COLO668 (cell line): ENCODE data around the gene GPR157.
A peak's percentile ranks its signal among the peaks of the same experiment; 100 is the strongest.
"Not testable (repeated sequence)": the region's sequence is repeated elsewhere in the genome, so short reads cannot be mapped to it uniquely, and the experiment has no call there.

Source experiments
- DNase-seq: peaks from one replicate; lab custom pipeline; 2025; ENCODE audit not compliant: unreplicated experiment; lab: John Stamatoyannopoulos, UW

Gene GPR157

DNA sequence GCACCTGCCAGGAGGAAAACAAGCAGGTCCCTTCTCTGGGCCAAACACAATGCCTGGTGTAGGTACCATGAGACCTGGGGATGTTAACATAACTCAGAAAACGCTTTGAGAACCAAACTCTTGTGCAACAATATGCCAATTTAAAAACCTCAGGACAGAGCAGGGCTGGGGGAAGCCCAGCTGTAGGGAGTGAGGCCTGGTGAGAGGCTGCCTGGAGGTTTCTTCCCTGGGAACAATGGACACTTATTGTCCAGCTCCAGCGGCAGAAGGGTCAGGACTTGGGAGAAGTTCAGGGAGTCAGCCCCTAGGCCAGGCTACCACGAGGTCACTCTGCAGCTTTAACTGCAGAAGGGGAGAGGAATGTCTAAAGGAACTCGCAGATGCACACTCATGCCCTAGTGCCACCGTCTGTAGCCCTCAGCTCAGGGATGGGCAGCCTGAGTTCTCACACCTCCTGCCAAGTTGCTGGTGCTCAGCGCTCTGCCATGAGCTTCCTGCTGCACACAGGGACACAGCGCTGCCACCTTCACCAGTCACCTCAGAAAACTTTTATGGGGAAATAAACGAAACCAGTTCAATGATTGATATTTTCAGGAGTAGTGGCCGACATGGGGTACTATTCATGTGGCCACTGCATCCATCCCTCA lies 8.5 kb downstream of the GPR157 start:
- DNase-seq, result no peak

GRCh38 chr1:9119745-9120144 lies 9.2 kb downstream of the GPR157 start:
- no peak for DNase-seq

DNA sequence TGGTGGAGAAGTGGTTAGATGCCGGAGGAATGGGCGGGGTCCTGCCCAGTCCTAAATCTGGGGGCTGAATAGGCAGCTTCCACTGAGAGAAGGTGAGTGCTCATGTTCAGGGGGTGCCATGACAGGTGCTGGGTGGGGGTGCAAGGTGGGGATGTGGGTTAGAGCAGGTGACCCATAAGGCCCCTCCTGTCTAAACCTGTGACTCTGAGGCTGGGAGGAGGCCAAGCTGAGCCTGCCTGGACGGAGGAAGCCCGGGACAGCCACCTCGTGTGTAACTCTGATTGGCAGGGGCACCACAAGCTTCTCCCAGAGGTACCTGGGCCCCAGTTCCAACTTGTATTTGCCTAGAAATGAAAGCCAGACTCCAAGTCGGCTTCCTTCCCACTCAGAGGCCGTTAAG lies 10.7 kb downstream of the GPR157 start:
- no peak for DNase-seq

GRCh38 chr1:9115351-9116205 lies 13.3 kb downstream of the GPR157 start:
- DNase-seq, result no peak

- DNase-seq, result peak; percentile 85
These were observed 15.7 kb downstream of the GPR157 start for GRCh38 chr1:9112961-9113880.

GRCh38 chr1:9111957-9112356 lies 16.9 kb downstream of the GPR157 start:
- DNase-seq, result peak; percentile 26

GRCh38 chr1:9111357-9111691 lies 17.6 kb downstream of the GPR157 start:
- DNase-seq, result no peak

- DNase-seq, result peak; percentile 93
These were observed 18.1 kb downstream of the GPR157 start for GRCh38 chr1:9110669-9111356.

- DNase-seq, result no peak
These were observed 20.7 kb downstream of the GPR157 start for GRCh38 chr1:9108056-9108665.

GRCh38 chr1:9107136-9107535 lies 21.8 kb downstream of the GPR157 start:
- DNase-seq, result no peak

GRCh38 chr1:9106286-9106685 lies 22.6 kb downstream of the GPR157 start:
- no peak for DNase-seq

DNA sequence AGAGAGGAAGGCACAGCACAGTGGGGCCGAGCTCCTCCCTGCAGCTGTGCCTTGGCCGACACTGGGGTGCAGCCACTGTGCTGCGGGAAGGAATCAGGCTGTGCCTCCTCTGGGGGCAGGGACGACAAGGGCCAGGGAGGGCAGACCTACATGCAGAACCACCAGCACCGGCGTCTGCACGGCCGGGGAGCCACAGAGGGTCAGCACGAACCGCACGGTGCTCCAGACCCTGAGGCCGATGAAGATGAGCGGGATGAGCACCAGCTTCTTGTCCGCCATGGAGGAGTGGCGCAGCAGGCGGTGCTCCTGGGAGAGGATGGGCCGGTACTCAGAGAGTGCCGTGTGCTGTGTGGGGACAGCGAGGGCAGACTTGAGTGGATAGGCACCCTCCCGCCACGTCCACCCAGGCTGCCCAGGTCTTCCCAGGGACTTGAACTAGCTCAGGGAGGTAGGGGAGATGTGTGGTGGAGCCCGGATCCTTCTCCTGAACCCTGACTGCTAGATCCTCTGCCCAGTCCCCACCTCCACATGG lies 23.5 kb downstream of the GPR157 start:
- no peak for DNase-seq

DNA sequence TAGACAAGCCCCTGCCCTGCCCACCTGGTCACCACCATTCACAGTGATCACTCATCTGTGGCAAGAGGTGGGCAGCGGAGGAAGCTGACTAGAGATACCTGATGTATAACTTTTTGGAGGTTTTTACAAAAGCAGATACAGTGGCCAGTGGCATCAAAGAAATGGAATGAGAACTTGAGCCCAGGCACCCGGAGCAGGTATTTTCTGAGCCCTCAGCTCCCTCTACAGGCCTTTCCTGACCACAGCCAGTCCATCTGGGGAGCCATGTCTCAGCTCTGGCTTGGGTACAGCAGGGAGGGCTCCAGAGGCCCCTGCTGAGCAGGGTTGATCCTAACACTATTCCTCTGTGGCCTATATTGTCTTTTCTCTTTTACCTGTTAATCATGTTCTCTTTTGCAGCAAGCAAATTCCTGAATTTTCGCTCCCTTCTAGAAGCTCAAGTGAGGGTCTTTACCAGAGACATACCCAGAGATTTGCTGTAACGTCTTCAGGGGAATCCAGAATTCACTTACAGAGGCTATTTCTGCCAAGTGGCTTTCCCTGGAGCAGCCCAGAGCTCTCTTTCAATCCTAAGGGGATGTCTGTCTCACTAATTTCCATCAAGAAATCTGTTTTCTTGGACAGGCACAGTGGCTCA lies 27.3 kb downstream of the GPR157 start:
- DNase-seq, result peak; percentile 76

DNA sequence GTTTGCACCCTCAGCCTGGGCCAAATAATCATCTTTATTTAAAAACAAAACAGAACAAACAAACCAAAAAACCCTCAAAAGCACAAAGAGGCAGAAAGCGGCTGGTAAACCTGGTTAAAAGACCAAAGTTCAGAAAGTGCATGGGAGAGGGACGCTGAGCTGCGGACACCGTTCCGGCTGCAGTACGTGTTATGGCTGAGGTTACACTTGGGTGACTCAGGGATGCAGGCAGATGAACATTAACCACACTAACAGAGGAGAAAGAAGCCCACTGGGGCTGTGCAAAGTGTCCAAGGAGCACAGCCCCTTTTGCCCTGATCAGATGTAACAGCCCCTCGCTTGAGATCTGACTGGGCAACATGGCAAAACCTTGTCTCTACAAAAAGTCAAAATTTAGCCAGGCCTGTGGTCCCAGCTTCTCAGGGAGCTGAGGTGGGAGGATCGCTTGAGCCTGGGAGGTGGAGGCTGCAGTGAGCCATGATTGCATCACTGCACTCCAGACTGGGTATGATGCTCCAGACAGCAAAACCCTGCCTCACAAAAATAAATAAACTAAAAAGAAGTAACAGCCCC lies 28.3 kb downstream of the GPR157 start:
- no peak for DNase-seq

DNA sequence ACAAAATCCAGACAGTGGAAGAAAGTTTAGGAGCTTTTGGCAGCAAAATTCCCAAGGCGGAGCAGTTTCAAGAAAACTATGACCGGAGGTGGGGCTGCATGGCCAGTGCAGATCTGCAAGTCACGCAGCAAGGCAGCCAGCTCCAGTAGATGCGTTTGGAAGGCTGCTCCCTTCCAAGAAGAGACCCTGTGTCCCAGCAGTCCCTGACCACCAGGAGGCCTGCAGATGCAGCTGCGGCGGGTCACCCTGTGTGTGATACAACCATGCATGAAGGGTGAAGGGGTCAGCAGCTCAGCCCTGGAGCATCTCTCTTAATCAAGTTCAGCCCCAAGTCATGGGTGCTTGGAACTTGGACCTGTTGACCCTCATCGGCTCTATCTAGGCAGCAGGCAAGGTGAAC lies 29.3 kb downstream of the GPR157 start:
- no peak for DNase-seq

DNA sequence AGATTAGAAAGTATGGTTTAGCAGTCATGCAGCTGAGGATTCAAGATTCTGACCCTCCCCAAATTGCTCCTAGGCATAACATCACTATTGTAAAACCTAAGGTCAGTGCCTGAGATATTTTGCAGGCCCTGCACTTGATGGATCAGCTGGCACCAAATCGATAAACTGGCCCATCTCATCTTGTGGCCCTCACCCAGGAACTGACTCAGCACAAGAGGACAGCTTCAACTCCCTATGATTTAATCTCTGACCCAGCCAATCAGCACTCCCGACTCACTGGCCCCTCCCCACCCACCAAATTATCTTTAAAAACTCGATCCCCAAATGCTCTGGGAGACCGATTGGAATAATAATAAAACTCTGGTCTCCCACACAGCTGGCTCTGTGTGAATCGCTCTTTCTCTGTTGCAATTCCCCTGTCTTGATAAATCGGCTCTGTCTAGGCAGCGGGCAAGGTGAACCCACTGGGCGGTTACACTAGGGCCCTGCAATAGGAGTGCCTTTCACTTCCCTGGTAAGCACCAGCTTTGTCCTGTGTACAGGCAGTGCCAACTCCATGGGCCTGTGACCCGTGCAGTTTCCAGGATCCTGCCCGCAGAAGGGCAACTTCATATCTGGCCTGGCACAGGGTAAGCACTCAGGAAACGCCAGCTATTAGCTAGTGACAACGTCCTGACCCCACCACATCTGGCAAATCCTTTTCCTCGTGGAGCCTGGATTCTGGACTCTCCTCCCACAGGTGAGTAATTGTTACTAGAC lies 30.8 kb downstream of the GPR157 start:
- no peak for DNase-seq

DNA sequence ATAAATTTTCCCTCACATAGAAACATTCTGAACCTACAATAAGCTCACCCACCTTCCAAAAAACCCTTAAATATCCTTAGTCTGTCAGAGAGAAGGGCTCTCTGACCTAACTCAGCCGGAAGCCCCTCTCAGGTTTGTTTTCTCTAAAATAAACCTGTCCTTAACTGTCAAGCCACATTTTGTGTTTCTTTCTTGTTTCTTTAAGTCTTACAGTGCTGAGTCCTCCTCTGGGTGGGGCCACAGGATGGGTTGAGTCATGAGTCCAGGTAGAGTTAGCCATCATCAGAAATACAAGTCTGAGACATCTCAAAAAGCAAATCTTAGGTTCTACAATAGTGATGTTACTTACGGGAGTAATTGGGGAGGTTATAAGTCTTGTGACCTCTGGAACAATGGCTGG lies 33.1 kb downstream of the GPR157 start:
- no peak for DNase-seq

DNA sequence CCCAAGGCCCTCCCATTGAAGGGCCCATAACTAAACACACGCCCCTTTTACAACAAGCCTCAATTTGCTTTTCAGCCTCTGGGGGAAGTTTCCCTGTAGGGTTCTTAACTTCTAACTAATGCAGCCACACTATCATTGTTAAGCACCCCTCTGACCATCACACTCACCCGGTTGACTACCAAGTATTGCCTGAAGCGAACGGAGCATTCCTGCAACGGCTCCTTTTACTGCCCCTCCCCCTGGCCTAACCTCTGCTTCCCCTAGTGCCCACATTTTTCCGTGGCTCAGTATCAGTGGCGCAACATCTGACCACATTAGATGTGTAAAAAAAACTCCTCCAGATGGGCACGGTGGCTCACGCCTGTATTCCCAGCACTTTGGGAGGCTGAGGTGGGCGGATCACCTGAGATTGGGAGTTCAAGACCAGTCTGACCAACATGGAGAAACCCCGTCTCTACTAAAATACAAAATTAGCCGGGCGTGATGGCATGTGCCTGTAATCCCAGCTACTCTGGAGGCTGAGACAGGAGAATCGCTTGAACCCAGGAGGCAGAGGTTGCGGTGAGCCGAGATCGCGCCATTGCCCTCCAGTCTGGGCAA lies 34.8 kb downstream of the GPR157 start:
- not testable (repeated sequence) for DNase-seq
